HG02970 (cell line): ENCODE measurements around the gene PTPN3.
"Not testable (repeated sequence)": the region's sequence is repeated elsewhere in the genome, so short reads cannot be mapped to it uniquely, and the experiment has no call there.

ENCODE experiments used
- ATAC-seq: cut with Tn5 transposase; IDR thresholded peaks from one replicate; pipeline ENCODE4 v1.9.1; 2021; ENCODE audit warnings: mild to moderate bottlenecking, moderate library complexity, moderate number of reproducible peaks; ENCODE audit not compliant: unreplicated experiment, low FRiP score

The PTPN3 gene, protein sequence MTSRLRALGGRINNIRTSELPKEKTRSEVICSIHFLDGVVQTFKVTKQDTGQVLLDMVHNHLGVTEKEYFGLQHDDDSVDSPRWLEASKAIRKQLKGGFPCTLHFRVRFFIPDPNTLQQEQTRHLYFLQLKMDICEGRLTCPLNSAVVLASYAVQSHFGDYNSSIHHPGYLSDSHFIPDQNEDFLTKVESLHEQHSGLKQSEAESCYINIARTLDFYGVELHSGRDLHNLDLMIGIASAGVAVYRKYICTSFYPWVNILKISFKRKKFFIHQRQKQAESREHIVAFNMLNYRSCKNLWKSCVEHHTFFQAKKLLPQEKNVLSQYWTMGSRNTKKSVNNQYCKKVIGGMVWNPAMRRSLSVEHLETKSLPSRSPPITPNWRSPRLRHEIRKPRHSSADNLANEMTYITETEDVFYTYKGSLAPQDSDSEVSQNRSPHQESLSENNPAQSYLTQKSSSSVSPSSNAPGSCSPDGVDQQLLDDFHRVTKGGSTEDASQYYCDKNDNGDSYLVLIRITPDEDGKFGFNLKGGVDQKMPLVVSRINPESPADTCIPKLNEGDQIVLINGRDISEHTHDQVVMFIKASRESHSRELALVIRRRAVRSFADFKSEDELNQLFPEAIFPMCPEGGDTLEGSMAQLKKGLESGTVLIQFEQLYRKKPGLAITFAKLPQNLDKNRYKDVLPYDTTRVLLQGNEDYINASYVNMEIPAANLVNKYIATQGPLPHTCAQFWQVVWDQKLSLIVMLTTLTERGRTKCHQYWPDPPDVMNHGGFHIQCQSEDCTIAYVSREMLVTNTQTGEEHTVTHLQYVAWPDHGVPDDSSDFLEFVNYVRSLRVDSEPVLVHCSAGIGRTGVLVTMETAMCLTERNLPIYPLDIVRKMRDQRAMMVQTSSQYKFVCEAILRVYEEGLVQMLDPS

DNA sequence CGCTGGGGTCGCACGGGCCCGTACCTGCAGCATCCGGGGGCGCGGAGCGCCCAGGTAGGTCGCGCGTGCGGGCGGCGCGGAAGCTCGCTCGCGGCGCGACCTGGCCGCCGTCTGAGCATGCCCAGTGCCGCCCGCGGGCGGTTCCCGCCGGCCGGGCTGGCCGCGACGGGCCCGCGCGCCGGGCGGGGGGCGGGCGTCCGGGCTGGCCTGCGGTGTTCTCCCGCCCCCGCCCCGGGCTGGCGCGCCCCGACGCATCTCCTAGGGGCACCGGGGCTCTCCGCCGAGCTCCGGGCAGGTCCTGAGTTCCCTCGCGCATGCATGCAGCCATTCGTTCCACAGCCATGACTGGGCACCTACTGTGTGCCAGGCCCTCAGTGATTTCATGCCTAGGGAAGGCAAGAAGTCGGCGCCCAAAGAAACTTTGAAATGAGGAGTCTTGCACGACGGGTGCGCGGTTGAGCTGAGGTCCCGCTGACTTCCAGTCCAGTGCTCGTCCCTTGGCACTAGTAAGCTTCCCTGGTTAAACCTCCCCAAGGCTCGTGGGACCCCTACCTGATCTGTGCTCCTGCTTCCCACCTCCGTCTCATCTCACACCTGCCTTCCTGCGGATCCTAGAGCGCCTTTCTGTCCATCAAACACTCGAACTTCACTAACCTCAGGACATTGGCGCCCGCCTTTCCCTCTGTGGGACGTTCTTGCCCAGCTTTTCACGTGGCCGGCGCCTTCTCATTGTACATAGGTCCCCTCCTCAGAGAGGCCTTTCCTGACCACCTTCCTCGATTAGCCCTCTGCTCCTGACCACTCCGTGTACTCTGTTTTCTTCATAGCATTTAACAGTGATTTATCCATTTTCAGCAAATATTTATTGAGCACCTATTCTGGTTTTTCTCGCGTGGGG lies at the start of gene PTPN3:
Gene PTPN3, minus strand, starts transcription at position 113 of the 898 bp plus-strand sequence. CDS start 34,873 bp downstream, outside the sequence.
- no peak for ATAC-seq

DNA sequence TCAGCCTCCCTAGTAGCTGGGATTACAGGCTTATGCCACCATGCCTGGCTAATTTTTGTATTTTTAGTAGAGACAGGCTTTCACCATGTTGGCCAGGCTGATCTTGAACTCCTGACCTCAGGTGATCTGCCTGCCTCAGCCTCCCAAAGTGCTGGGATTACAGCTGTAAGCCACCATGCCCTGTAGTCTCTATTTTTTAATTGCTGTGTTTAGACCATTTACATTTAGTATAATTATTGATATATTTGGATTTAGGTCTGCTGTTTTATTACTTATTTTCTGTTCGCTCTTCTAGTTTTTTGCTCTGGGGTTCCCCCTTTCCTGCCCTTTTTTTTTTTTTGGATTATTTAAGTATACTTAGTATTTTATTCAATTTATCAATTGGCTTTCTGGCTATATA lies 46.8 kb upstream of the PTPN3 start:
- not testable (repeated sequence) for ATAC-seq

DNA sequence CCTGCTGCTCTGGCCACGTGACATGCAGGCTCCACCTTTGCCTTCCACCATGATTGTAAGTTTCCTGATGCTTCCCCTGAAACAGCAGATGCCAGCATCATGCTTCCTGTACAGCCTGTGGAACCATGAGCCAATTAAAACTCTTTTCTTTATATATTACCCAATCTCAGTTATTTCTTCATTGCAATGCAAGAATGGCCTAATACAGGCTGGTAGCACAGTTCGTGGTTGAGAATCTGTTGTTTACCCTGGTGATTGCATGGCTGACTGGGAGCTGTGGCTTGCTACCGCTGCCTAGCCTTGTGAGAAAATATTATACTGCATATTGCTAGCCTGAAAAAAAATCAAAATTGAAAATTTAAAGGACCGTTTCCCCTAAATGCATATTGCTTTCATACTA lies 44.8 kb upstream of the PTPN3 start:
- ATAC-seq, result no peak

DNA sequence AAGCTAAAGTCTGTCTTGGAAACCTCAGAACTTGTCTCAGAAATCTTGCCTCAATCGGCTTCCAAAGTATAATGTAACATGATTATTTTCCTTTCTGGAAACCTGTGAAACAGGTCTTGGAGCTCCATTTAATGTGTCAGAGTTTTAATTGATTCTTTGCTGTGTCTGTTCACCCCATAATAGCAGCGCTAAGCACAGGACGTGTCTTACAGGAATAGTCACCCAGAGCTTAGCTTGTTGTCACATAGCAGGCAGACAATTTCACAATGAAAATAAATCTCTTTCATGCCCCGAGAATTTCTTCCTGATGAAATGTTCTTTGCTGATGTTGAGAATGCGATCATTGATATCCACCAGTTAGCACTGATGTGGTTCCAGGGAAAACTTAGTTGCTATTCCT lies 40.2 kb upstream of the PTPN3 start:
- no peak for ATAC-seq

DNA sequence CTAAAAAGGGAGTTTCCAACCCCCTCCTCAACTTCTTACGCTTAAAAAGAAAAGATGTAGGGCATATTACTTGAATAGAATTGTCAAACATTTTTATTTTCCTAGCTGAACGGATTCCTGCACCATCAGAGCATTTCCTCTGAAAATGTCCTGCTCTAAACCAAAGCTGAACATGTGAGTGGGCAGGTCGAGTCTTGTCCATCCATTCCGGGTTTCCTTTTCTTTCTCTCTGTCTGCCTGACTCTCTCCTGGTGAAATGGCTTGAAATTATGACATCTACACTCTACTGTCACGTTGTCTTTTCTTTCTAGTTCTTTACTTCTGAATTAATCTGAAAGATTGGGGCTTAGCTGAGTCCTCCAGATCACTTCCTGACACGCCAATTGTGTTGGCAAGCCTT lies 39.2 kb upstream of the PTPN3 start:
- ATAC-seq, result no peak

DNA sequence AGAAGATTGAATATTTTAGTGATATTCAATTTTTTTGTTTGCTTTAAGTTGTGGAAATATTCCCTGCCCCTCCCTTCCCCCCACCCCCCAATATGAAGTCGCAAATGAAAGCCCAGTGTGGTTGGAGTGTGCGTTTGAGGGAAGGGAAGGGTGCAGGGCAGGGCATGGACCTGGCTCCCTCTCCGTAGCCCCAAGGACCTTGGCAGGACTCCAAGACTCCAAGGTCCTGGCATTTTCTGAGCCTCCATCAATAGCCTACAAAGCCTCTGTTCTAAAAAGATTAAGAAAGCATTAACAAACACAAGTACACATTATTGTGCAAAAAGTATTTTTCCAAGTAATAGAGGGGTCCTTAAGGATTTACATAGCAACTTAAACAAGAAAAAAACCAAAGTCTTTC lies 38.8 kb upstream of the PTPN3 start:
- no peak for ATAC-seq

DNA sequence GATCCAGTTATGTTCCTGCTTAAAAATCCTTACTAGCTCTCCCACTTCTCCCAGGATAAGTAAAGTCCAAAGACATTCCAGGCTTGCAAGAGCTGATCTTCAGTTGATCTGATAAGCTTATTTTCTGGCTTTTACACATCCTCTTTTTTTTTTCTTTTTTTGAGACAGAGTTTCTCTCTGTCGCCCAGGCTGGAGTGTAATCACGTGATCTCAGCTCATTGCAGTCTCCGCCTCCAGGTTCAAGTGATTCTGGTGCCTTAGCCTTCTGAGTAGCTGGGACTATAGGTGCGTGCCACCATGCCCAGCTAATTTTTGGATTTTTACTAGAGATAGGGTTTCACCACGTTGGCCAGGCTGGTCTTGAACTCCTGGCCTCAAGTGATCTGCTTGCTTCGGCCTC lies 37.3 kb upstream of the PTPN3 start:
- no peak for ATAC-seq

DNA sequence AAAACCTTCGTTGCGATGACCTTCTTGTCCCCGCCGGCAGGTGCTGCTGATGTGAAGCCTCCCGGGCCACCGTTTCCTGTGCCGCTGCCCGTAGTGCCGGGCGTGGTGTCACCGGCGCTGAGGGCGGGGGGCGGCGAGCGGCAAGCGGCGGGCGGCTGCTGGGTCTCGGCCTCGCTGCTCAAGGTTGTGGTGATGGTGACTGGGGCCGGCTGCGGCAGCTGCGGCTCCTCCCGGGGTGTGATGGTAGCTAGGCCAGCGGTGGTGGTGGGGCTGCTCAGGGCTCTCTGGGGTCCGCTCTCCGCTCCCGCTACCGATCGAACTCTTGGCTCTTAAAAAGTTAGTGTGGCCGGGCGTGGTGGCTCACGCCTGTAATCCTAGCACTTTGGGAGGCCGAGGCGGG lies 36.0 kb upstream of the PTPN3 start:
- no peak for ATAC-seq

DNA sequence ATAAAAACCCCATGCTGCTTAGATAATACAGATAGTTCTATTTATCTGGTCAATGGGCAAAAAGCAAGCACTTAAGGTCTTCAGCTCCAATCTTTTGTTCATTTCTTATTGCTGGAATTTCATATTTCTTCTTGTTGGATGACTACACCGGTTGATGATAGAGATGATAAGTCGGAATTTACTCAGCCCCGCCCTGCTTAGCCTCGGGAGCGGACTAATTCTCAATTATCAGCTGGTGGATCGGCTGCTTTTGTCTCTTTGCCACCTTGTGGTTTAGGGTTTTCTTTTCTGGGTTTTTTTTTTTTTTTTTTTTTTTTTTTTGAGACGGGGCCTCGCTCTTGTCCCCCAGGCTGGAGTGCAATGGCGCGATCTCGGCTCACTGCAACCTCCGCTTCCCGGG lies 34.5 kb upstream of the PTPN3 start:
- not testable (repeated sequence) for ATAC-seq

DNA sequence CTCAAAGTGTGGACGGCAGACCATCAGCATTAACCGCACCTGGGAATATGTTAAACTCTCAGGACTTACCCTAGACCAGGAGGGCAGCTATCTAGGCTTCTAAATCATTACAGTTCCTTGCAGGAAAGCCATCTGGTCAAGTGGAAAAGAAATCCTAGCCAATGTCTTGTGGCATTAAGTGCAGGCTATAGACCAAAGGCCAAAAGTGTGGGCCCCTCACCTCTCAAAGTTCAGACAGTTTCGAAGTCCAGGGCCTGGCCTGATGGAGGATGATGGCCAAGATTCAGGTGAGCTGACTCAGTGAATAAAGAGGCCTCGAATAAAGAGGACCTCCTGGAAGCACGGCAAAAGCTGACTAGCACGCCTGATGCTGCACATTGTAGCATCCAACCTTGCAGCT lies 24.0 kb upstream of the PTPN3 start:
- no peak for ATAC-seq

DNA sequence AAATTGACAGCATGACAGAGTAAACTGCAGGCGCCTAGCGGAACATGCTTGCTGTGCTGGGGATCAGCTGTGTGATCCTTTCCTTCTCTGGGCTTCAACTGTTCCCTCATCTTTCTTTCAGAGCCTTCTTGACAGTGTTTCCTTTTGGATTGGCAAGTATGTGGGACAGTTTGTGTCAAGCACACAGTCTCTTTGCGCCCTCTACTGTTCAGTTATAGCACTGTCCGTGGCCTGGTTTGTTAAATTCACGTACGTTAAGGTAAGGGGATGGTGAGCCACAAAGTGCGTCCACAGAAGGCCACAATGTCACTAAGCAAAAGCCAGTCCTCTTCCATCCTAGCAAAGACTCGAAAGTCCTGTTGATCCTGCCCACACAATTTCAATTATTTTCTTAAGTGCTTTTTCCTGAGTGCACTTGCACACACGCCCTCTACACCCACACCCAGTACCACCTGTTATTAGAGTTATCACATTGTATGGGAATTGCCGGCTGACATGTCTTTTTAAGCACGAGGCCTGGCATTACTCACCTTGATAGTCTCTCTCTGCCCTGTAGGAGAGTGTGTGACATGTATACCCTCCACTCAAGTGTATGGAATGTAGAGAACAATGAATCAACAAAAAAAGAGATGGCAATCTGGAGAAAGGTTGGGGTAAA lies 22.5 kb upstream of the PTPN3 start:
- no peak for ATAC-seq

DNA sequence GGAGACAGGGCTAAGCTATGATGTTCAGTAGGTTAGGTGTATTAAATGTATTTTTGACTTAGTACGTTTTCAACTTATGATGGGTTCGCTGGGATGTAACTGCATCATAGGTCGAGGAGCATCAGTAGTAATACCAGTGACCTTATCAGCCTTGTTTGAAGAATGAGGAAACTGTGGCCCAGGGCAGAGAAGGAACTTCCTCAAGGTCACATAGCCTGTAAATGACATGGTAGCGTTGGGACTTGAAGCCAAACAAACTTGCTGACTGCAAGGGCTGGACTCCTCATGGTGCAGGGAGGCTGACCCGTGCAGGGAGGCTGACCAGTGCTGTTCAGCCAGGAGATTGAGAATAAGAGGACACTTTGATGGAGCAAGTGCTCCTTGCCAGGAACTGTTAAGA lies 21.3 kb upstream of the PTPN3 start:
- no peak for ATAC-seq

DNA sequence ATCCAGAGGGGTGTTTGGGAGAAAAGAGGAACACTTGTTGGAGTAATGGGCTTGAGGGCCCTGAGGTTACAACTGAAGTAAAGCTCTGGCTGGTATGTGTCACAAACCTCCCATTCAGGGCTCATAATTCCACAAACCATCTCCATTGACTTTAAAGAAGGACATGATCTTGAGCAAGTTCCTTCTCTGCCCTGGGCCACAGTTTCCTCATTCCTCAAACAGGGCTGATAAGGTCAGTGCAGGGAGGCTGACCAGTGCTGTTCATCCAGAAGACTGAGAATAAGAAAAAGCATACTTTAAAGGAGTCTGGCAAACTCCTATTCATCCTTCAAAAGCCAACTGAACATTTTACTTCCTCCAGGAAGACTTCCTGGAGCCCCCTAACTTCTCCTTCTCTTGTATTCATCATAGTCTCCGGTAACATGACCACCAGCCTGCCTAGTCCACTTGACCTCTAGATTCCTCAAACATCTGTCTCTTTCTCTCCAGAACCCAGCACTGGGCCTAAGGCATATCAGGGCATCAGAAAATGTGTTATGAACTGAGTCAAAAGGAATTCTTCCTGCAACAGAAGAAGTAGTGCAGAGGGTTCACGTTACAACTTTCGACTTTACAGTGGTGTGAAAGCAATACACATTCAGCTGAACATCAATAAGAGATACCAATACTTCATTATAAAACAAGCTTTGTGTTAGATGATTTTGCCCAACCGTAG lies 20.7 kb upstream of the PTPN3 start:
- no peak for ATAC-seq

DNA sequence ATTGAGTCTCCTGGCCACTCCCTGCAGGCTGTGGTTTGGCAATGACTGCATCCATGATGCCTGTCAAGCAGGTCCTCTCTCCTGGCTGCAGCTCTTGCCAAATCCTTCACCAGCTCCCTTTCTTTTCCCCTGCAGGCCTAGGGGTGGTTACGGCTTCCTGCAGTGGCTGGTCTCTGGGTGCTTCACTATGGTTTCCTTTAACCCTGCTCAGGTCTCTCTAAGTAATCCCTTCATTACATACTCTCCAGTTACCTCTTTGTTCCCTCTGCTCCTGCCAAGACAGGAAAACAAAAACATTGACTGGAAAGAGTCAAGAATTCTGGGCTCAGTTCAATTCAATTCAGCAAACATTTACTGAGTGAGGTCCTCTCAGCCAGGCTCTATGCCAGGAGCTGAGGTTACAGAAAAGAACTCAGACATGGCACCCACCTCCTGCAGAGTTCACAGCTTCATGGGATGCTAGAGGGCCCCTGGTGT lies 19.8 kb upstream of the PTPN3 start:
- no peak for ATAC-seq

DNA sequence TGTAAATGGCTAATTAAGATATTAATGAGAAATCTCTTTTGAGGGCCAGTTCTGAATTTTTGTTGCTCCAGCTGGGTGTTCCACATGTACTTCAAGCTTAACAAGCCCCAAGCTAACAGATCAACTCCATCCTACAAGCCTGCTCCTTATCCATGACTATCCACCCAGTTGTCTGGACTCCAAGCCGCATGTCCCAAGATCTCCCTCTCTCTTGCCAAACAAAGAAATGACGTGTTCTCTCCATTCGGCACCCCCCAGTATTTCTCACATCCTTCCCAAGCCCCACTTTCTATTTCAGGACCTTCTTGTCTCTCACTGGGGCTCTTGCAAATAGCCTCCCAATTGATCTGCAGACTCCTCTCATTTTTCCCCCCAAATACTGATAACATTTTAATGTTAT lies 15.8 kb upstream of the PTPN3 start:
- ATAC-seq, result no peak

DNA sequence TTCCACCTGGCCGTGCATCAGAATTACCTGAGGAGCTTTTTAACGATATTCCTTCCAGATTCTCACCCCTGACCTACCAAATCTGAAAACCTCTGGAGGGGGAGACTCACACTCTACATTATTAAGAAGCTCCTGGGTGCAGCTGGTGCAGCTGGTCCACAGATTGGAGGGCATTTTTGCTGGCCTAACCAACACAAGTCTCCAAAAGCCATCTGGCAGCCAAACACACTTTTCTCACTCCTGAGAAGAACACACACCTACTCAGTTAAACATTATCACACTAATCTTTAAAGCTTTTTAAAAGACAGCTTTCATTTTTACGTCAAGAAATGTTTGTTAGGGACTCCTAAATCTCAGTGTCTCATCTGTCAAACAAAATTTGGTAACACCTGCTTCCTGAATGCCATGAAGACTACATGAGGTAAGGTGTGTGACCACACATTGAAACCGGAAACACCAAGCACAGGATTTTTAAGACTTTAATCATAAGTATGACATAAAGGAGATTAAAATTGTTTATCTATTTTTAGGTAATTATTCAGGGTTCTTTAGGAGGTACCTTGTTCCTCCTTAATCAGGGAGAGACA lies 14.2 kb upstream of the PTPN3 start:
- no peak for ATAC-seq

DNA sequence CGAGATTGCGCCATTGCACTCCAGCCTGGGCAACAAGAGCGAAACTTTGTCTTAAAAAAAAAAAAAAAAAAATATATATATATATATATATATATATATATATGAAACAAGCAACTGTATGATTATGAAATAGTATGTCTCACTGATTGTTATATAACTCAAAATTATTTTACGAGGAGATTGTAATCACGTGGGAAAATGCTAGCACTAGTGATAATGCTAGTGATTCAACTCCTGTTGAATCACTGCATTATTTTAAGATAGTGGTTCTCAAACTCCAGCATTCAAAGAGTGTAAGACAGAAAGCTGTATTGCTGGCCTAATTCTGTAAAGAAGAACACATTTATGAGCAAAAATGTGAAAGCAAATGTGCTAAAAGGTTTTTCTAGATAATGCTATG lies 12.4 kb upstream of the PTPN3 start:
- ATAC-seq, result no peak

DNA sequence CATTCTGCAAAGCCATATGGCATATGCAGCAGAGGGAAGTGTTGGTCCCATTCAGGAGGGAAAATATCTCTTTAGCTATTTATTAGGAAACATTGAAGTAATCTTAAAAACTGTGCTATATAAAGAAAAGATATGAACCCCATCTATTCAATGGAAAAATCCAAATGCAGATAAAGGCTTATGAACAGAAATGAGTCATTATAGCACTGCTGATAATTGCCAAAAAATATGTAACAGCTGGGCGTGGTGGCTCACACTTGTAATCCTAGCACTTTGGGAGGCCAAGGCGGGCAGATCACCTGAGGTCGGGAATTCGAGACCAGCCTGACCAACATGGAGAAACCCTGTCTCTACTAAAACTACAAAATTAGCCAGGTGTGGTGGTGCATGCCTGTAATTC lies 11.9 kb upstream of the PTPN3 start:
- not testable (repeated sequence) for ATAC-seq

DNA sequence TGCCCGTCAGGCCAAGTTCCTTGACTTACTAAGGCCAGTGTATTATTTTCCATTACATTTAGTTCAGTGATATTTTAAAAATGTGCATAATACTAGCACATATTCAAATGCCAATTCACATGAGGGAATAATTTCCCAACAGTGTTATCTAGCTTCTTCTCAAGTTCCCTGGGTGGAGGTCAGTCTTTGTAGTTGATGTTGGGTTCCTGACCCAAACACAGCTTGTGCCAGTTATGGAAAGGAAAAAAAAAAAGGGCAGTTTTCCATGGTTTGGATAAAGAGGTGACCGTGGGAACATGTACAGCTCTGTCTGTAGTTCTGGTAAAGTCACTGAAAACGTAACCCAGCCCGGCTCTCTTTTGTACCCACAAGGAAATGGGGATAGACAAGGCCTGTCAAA lies 11.5 kb upstream of the PTPN3 start:
- ATAC-seq, result no peak
